Thyroid gland (tissue), 4 donors: ENCODE data around the gene TRPV3. TPM values are rescaled to one million over a fixed set of nuclear protein-coding genes. Genes with fewer than 3 reads are reported as not detected.

Source experiments
- DNase-seq, 2 donors: peaks; one replicate each; pipeline ENCODE4 v3.0.0-alpha.2; 2019
- H3K27ac ChIP-seq, 3 donors: fragments of 200-600 bp; sonication (generic); 1 replicate in 2 of 3; 2 replicates in 1 of 3; pipeline ENCODE4 v1.5.1; 2016 to 2019; ENCODE audit warnings: mild to moderate bottlenecking in 1 of 3, moderate library complexity in 1 of 3
- H3K27me3 ChIP-seq: fragments of 200-600 bp; sonication (generic); one replicate; pipeline ENCODE4 v1.5.1; 2019
- H3K36me3 ChIP-seq, 2 donors: fragments of 200-600 bp; sonication (generic); one replicate each; pipeline ENCODE4 v1.5.1; 2016 to 2019
- H3K4me1 ChIP-seq, 2 donors: fragments of 200-600 bp; sonication (generic); one replicate each; pipeline ENCODE4 v1.5.1; 2017 to 2019
- H3K4me3 ChIP-seq, 3 donors: fragments of 200-600 bp; sonication (generic); replicated peaks in 1 of 3; 1 replicate in 2 of 3; 2 replicates in 1 of 3; pipeline ENCODE4 v1.5.1; 2016; ENCODE audit warnings: mild to moderate bottlenecking in 1 of 3
- H3K9me3 ChIP-seq: fragments of 200-600 bp; sonication (generic); one replicate; pipeline ENCODE4 v1.5.1; 2017
- POLR2A ChIP-seq, 2 donors: fragments of 450-650 bp; IDR thresholded peaks; one replicate each; pipeline ENCODE4 v1.6.1; 2017; ENCODE audit warnings: antibody characterized with exemption in 2 of 2, mild to moderate bottlenecking in 2 of 2, moderate library complexity in 1 of 2
- WGBS, 2 donors: methylation state at CpG; one replicate each; pipeline ENCODE4 v1.1.5; 2017; 5-methylcytosine and 5-hydroxymethylcytosine counted together
- intact Hi-C: fragments of 100-400 bp; cut with DNase I; formaldehyde crosslinking; loops from one replicate; pipeline ENCODE4 v1.15.1; 2023
- total RNA-seq, 4 donors: library from RNA; depleted of rRNA; stranded (reverse); fragments of >200 nt; gene quantifications; one replicate each; pipeline ENCODE4 v1.2.3, GENCODE V29; 2016
- TF ChIP-seq, protein P1 (sequence below), 6 experiments: fragments of 200-600 bp in 3 of 6; fragments of 450-650 bp in 3 of 6; sonication (generic) in 3 of 6; IDR thresholded peaks; one replicate each; pipeline ENCODE4 v1.5.1; 2016 to 2019; ENCODE audit warnings: antibody characterized with exemption in 6 of 6, mild to moderate bottlenecking in 2 of 6, inconsistent platforms in 1 of 6, moderate library complexity in 1 of 6

The TRPV3 gene
- total RNA-seq, 4 donors from 2014 or later: 0.11 to 1.2 (median 1.0) TPM

DNA sequence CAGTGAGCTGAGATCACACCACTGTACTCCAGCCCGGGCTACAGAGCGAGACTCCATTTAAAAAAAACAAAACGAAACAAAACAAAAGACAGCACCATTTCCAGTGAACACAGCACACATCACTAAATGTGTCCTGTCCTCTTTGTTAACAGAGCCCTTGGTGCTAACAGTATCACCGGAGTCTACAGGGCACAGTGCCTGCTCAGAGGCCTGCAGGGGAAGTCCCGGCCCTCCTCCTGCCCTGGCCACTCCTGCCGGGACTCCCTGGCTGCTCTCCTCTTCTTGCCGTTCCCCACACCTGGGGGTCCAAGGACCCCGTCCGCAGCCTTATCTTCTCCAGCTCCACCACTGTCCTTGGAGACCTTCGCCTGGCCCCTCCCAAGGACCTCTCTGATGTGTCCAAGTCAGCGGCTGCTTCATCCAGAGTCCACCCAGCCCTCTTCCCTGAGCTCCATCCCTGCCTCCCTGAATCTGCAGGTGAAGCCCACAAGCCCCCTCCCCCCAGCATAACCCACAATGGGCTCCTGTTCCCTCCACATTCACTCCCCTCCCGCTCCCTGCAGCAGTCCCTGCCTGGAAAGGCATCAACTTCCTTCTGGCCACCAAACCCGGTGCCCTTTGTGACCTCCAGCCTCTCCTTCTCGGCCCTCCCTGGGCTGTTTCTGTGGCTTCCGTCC, 43.1 kb upstream of the TRPV3 start:
- TF ChIP-seq POLR2A (IDR thresholded peaks at IDR 0.05): no peak
- TF ChIP-seq, protein P1, sequence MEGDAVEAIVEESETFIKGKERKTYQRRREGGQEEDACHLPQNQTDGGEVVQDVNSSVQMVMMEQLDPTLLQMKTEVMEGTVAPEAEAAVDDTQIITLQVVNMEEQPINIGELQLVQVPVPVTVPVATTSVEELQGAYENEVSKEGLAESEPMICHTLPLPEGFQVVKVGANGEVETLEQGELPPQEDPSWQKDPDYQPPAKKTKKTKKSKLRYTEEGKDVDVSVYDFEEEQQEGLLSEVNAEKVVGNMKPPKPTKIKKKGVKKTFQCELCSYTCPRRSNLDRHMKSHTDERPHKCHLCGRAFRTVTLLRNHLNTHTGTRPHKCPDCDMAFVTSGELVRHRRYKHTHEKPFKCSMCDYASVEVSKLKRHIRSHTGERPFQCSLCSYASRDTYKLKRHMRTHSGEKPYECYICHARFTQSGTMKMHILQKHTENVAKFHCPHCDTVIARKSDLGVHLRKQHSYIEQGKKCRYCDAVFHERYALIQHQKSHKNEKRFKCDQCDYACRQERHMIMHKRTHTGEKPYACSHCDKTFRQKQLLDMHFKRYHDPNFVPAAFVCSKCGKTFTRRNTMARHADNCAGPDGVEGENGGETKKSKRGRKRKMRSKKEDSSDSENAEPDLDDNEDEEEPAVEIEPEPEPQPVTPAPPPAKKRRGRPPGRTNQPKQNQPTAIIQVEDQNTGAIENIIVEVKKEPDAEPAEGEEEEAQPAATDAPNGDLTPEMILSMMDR (IDR thresholded peaks at IDR 0.05): no peak
- intact Hi-C loops: no loop called here
- no peak for DNase-seq
- Histone ChIP-seq H3K27ac (no peak overlapping the region), H3K27me3 (no peaks in the 10 kb centered on the region), H3K4me1 (no peaks in the 10 kb centered on the region), H3K9me3 (no peaks in the 10 kb centered on the region), H3K36me3 (no peaks in the 10 kb centered on the region), H3K4me3 (no peak overlapping the region)
- 73 to 77% methylated on average over 15 of the region's 15 CpGs for WGBS, 2 donors

DNA sequence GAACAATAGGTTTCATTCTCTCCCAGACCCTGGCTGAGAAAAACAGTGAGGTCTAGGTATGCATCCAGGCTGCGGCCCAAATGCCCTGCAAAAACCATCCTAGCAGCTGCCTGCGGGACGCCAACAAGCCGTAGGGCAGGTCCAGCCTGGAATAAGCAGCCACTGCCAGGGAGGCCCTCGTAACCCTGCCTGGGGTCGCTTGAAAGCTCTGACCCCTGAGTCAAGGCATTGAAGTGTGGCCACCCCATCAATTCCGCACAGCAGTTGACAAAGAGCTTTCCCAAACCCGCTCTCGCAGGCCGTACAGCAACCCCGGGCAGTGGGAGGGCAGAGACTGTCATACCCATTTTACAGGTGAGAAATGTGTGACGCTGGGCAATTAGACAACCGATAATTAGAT, 40.5 kb upstream of the TRPV3 start:
- Histone ChIP-seq H3K4me1 (no peaks in the 10 kb centered on the region), H3K27me3 (no peaks in the 10 kb centered on the region), H3K4me3 (no peak overlapping the region), H3K9me3 (no peaks in the 10 kb centered on the region), H3K36me3 (no peaks in the 10 kb centered on the region), H3K27ac (no peak overlapping the region)
- intact Hi-C loops: no loop called here
- TF ChIP-seq, protein P1 (IDR thresholded peaks at IDR 0.05): no peak
- TF ChIP-seq POLR2A (IDR thresholded peaks at IDR 0.05): no peak
- DNase-seq: no peak
- 85 to 91% methylated on average over 13 of the region's 13 CpGs for WGBS, 2 donors

DNA sequence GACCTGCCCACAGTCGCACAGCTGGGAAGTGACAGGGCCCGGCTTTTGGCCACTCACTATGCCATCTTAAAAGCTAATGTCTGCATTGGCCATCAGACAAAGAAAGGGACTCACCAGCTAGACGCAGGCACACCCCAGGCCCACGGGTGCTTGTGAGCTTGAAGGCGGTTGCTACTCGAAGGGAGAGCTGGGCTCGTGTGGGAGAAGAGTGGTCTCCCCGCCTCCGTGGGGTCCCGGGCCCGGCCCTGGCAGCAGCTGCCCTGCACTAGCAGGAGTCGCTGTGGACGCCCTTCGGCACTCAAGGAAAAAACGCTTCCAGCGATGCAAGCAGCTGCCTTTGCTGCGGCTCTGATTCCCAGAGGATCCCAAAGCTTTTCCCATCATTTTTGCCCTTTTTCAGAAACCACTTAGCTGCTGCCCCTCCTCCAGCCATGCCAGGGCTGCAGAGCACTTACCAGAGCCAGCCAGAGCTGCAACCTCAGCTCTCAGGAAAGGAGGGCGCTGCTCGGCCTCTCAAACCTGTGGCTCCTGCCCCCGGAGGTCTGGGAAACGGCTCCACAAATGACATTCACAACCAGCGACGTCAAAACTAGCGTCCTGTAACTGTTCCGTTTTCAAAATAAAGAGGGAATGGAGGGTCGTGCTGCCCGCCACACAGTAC, 39.3 kb upstream of the TRPV3 start:
- intact Hi-C loops: no loop called here
- H3K36me3 ChIP-seq: no peaks in the 10 kb centered on the region
- no peaks in the 10 kb centered on the region for H3K4me1 ChIP-seq
- no peak for DNase-seq
- H3K27ac ChIP-seq: no peak overlapping the region
- H3K9me3 ChIP-seq: no peaks in the 10 kb centered on the region
- TF ChIP-seq, protein P1 (IDR thresholded peaks at IDR 0.05): no peak
- TF ChIP-seq POLR2A (IDR thresholded peaks at IDR 0.05): no peak
- no peak overlapping the region for H3K4me3 ChIP-seq
- WGBS, 2 donors: 91 to 92% methylated on average over 18 of the region's 27 CpGs
- no peaks in the 10 kb centered on the region for H3K27me3 ChIP-seq

DNA sequence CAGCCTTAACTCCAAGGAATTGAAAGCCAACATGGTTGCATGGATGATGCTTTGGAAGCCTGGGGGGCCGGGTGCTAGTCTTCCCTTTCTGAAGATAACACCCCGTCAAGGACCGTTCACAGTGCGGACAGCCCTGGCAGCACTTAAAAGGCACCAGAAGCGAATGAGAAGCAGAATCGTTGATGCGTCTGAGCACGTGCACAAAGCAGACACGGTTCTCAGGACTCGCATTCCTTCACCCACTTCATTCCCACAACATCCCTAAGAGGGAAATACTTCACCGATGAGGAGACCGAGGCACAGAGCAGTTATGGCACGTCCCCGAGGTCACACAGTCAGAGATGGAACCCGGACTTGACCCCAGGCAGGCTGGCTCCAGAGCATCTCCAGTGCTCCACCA, 37.4 kb upstream of the TRPV3 start:
- TF ChIP-seq, protein P1 (IDR thresholded peaks at IDR 0.05): no peak
- no peak for TF ChIP-seq POLR2A (IDR thresholded peaks at IDR 0.05)
- Histone ChIP-seq H3K27ac (no peak overlapping the region), H3K4me1 (no peaks in the 10 kb centered on the region), H3K27me3 (no peaks in the 10 kb centered on the region), H3K9me3 (no peaks in the 10 kb centered on the region), H3K4me3 (no peak overlapping the region), H3K36me3 (peaks cover 0 to 2% of the 10 kb centered on the region in 2 donors)
- 74 to 75% methylated on average over 12 of the region's 15 CpGs for whole genome bisulfite sequencing, 2 donors
- intact Hi-C loops: no loop called here
- no peak for DNase-seq
